Activated CD8-positive, alpha-beta T cell treated with anti-CD3 and anti-CD28 coated beads for 36 hours (primary cell): ENCODE data around the gene ATMIN. TPM values are rescaled to one million over a fixed set of nuclear protein-coding genes. Genes with fewer than 3 reads are reported as not detected.

Experiments used
- ATAC-seq: fragments of 200-7000 bp; cut with Tn5 transposase; one replicate; pipeline ENCODE4 v1.10.0; 2021; ENCODE audit warnings: mild to moderate bottlenecking, moderate library complexity
- CTCF ChIA-PET: fragments of 350-600 bp; sonication (Branson Sonifier 250); formaldehyde crosslinking; loops from one replicate; lab custom pipeline; 2021; ENCODE audit warnings: antibody characterized with exemption; lab: Charles Lee
- POLR2A ChIA-PET: fragments of 350-600 bp; sonication (Branson Sonifier 250); formaldehyde crosslinking; loops from one replicate; lab custom pipeline; 2021; ENCODE audit warnings: antibody characterized with exemption; lab: Charles Lee
- DNase-seq: peaks from one replicate; pipeline ENCODE4 v3.0.0-alpha.2; 2020
- H3K27ac Mint-ChIP-seq: one replicate; pipeline ENCODE4 v1.8.0; 2021; ENCODE audit warnings: mild to moderate bottlenecking, mixed read lengths
- H3K27me3 Mint-ChIP-seq: one replicate; pipeline ENCODE4 v1.8.0; 2021; ENCODE audit warnings: mixed read lengths
- H3K36me3 Mint-ChIP-seq: one replicate; pipeline ENCODE4 v1.8.0; 2021; ENCODE audit warnings: low read depth, mixed read lengths
- H3K4me1 Mint-ChIP-seq: one replicate; pipeline ENCODE4 v1.8.0; 2021; ENCODE audit warnings: low read depth, mixed read lengths
- H3K4me3 Mint-ChIP-seq: one replicate; pipeline ENCODE4 v1.8.0; 2021; ENCODE audit warnings: mild to moderate bottlenecking, moderate library complexity, mixed read lengths
- H3K9me3 Mint-ChIP-seq: one replicate; pipeline ENCODE4 v1.8.0; 2021; ENCODE audit warnings: mixed read lengths
- intact Hi-C: fragments of 100-400 bp; cut with micrococcal nuclease; formaldehyde crosslinking; loops from one replicate; pipeline ENCODE4 v1.10.0; 2022
- total RNA-seq, 2 experiments: library from RNA; stranded (reverse); gene quantifications; one replicate each; pipeline ENCODE4 v1.2.3, GENCODE V29; 2021
- TF ChIP-seq, protein P1 (sequence below): fragments of 200-600 bp; IDR thresholded peaks from one replicate; pipeline ENCODE4 v1.8.0; 2022; ENCODE audit warnings: antibody characterized with exemption, mild to moderate bottlenecking

ATMIN gene
- total RNA-seq, 2 experiments from 2014 or later, result 17.9 to 19.7 TPM

DNA sequence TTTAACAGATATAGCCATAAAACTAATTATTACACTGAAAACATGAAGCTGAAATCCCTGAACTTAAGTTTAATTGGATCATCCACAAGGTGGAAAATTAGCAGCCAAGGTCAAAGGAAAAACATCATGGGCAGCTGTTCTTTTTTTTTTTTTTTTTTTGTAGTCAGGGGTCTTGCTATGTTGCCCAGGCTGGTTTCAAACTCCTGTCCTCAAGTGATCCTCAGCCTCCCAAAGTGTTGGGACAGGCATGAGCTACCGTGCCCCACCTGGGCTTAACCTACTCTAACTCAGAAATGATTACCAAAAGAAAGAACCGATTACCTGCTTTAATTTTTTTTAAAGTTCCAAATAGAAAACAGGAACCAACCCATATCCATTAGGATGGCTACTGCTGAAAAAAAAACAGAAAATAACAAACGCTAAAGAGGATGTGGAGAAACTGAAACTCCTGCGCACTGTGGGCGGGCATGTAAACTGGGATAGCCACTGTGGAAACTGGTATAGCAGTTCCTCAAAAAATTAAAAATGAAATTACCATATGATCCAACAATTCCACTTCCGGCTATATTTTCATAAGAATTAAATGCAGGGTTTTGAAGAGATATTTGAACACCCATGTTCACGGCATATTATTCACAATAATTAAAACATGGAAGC lies 37.5 kb upstream of the ATMIN start:
- Mint-ChIP-seq H3K27ac (peak overlapping the region; percentile 69), H3K4me1 (peaks cover 70% of the 10 kb centered on the region), H3K4me3 (peak overlapping the region; percentile 36), H3K27me3 (no peaks in the 10 kb centered on the region), H3K36me3 (peaks cover 47% of the 10 kb centered on the region), H3K9me3 (no peaks in the 10 kb centered on the region)
- POLR2A ChIA-PET, result interaction anchor here (1.3 kb wide), 1 partner anchor 316 kb away, joined by 3 read pairs; the partner anchor contains the start of gene GAN
- intact Hi-C loops, result no loop called here
- CTCF ChIA-PET, result interaction anchor here (0.9 to 1.1 kb wide), 2 partner anchors 37 to 38 kb away, joined by 3 to 6 read pairs; partner anchors contain the start of gene ATMIN
- TF ChIP-seq, protein P1, sequence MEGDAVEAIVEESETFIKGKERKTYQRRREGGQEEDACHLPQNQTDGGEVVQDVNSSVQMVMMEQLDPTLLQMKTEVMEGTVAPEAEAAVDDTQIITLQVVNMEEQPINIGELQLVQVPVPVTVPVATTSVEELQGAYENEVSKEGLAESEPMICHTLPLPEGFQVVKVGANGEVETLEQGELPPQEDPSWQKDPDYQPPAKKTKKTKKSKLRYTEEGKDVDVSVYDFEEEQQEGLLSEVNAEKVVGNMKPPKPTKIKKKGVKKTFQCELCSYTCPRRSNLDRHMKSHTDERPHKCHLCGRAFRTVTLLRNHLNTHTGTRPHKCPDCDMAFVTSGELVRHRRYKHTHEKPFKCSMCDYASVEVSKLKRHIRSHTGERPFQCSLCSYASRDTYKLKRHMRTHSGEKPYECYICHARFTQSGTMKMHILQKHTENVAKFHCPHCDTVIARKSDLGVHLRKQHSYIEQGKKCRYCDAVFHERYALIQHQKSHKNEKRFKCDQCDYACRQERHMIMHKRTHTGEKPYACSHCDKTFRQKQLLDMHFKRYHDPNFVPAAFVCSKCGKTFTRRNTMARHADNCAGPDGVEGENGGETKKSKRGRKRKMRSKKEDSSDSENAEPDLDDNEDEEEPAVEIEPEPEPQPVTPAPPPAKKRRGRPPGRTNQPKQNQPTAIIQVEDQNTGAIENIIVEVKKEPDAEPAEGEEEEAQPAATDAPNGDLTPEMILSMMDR, result no peak
- DNase-seq (no peak), ATAC-seq (no peak)

DNA sequence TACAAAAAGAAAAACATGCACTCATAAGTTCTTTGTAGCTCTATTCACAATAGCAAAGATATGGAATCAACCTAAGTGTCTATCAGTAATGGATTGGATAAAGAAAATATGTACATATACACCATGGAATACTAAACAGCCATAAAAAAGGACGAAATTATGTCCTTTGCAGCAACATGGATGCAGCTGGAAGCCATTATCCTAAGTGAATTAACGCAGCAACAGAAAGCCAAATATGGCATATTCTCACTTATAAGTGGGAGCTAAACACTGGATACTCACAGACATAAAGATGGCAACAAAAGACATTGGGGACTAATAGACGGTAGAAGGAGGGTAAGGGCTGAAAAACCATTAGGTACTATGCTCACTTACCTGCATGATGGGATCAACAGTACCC lies 34.8 kb upstream of the ATMIN start:
- intact Hi-C loops, result no loop called here
- peaks cover 80% of the 10 kb centered on the region for H3K4me1 Mint-ChIP-seq
- TF ChIP-seq, protein P1, result no peak
- ATAC-seq (no peak), DNase-seq (no peak)
- H3K27ac Mint-ChIP-seq, result no peak overlapping the region
- H3K27me3 Mint-ChIP-seq, result no peaks in the 10 kb centered on the region
- peaks cover 34% of the 10 kb centered on the region for H3K36me3 Mint-ChIP-seq
- no peaks in the 10 kb centered on the region for H3K9me3 Mint-ChIP-seq
- no peak overlapping the region for H3K4me3 Mint-ChIP-seq
- CTCF ChIA-PET, result interaction anchor here (1.1 kb wide), 1 partner anchor 35 kb away, joined by 7 read pairs; the partner anchor contains the start of gene ATMIN
- POLR2A ChIA-PET, result interaction anchor here (0.6 kb wide), 1 partner anchor 417 kb away, joined by 3 read pairs; no protein-coding TSS in a partner anchor

DNA sequence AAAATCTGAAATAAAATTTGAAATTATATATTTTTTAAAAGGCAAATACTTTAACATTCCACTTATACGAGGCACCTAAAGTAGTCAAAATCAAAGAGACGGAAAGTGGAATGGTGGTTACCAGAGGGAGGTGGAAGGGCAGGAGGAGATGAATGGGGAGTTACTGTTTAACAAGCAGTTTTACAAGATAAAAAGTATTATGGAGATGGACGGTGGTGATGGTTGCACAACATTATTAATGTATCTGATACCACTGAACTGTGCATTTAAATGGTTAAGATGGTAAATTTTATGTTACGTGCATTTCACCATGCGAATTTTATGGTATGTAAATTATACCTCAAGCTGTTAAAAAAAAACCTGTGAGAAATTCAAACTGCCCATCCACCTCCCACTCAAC lies 34.3 kb upstream of the ATMIN start:
- Mint-ChIP-seq H3K4me1 (peaks cover 80% of the 10 kb centered on the region), H3K27ac (no peak overlapping the region), H3K4me3 (no peak overlapping the region), H3K27me3 (no peaks in the 10 kb centered on the region), H3K9me3 (no peaks in the 10 kb centered on the region), H3K36me3 (peaks cover 34% of the 10 kb centered on the region)
- no peak for DNase-seq
- ChIA-PET CTCF (interaction anchor here (1.1 kb wide), 1 partner anchor 35 kb away, joined by 7 read pairs; the partner anchor contains the start of gene ATMIN), POLR2A (no interaction called here)
- TF ChIP-seq, protein P1, result no peak
- ATAC-seq, result no peak
- intact Hi-C loops, result no loop called here

DNA sequence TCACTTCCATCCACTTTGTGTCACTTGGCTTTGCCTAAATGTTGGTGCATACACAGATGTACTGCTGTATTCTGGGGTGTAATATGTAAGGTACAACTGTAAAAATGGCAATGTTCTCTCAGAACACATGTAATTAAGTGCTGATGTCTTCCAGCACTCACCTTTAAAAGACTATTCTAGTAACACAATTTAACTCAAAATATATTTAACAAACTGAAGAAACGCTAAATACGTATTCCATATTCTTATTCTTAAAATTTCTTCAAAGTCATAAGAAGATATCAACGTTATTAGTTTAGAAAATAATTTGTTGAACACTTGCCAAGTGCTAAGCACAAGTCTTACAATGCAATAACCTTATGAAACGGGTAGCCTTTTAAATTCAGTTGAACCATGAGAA lies 32.6 kb upstream of the ATMIN start:
- DNase-seq, result no peak
- H3K27ac Mint-ChIP-seq, result peak overlapping the region; percentile 85
- ATAC-seq, result no peak

More for the DNA sequence above, 32.6 kb upstream of the ATMIN start:
- Mint-ChIP-seq H3K27me3 (no peaks in the 10 kb centered on the region), H3K36me3 (peaks cover 39% of the 10 kb centered on the region), H3K4me1 (peaks cover 69% of the 10 kb centered on the region), H3K4me3 (peak overlapping the region; percentile 86), H3K9me3 (no peaks in the 10 kb centered on the region)
- intact Hi-C loops, result no loop called here
- CTCF ChIA-PET, result interaction anchor here (1.1 to 4.4 kb wide), 6 partner anchors 9 to 79 kb away, joined by 3 to 50 read pairs (median 10); partner anchors contain the start of gene ATMIN
- TF ChIP-seq, protein P1, result no peak
- POLR2A ChIA-PET, result interaction anchor here (1.1 to 1.5 kb wide), 2 partner anchors 10 to 70 kb away, joined by 3 to 5 read pairs; no protein-coding TSS in a partner anchor
